Measurements from ENCODE around the gene NDEL1. TPM values are rescaled to one million over a fixed set of nuclear protein-coding genes. Genes with fewer than 3 reads are reported as not detected.

NDEL1 gene
- total and polyA plus RNA-seq, 3 experiments from 2014 or later = 50.6 to 66.6 (median 57.1) TPM

DNA sequence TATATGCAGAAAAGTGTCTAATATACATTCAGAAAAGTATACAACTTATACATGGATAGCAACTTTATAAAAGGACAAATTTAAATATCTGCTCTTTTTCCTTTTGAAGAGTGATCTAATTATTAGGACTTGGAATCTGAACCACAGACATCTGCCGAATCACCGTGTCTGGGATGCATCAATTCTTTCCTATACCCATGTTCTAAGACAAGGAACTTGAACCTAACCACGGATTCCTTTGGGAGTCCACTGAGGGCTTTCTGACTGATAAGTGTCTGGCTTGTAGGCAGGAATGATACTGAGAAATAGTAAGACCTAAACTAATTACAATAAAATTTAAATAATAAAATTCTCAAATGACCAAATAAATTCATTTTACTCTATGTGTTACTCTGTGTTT, 54.2 kb downstream of the NDEL1 start:
- CTCF ChIA-PET = no interaction called here
- no peak overlapping the region for H3K27ac Mint-ChIP-seq
- Histone ChIP-seq H3K27ac (ENCODE audit: low read depth, low read length) (no peak overlapping the region), H3K9me3 (ENCODE audit: low read length) (no peaks in the 10 kb centered on the region), H3K27me3 (ENCODE audit: insufficient read depth, low read length, poor library complexity, severe bottlenecking) (no peaks in the 10 kb centered on the region), H3K36me3 (ENCODE audit: insufficient read depth, low read length) (no peaks in the 10 kb centered on the region), H3K4me1 (ENCODE audit: insufficient read depth, low read length) (no peaks in the 10 kb centered on the region), H3K4me3 (ENCODE audit: low read length) (no peak overlapping the region)
- no peaks in the 10 kb centered on the region for H3K27me3 Mint-ChIP-seq
- POLR2A ChIA-PET = no interaction called here
- no peak overlapping the region for H3K4me3 Mint-ChIP-seq
- H3K4me1 Mint-ChIP-seq = peaks cover 0 to 1% (median 0%) of the 10 kb centered on the region in 3 donors
- no peak for DNase-seq
- peaks cover 2 to 9% (median 5%) of the 10 kb centered on the region in 5 donors for H3K9me3 Mint-ChIP-seq
- peaks cover 8 to 15% (median 12%) of the 10 kb centered on the region in 3 donors for H3K36me3 Mint-ChIP-seq

- no peak overlapping the region for H3K4me3 Mint-ChIP-seq
- H3K4me1 ChIP-seq (ENCODE audit: insufficient read depth, low read length) = no peaks in the 10 kb centered on the region
- no peaks in the 10 kb centered on the region for H3K36me3 ChIP-seq (ENCODE audit: insufficient read depth, low read length)
- peak overlapping the region in 3 of 8 donors; percentile 26 to 63 (median 52) for H3K27ac Mint-ChIP-seq
- H3K4me1 Mint-ChIP-seq = peaks cover 0 to 1% (median 0%) of the 10 kb centered on the region in 3 donors
- no peaks in the 10 kb centered on the region for H3K27me3 ChIP-seq (ENCODE audit: insufficient read depth, low read length, poor library complexity, severe bottlenecking)
- peaks cover 0 to 7% (median 4%) of the 10 kb centered on the region in 5 donors for H3K9me3 Mint-ChIP-seq
- no peak overlapping the region for H3K4me3 ChIP-seq (ENCODE audit: low read length)
- H3K27me3 Mint-ChIP-seq = no peaks in the 10 kb centered on the region
- ChIA-PET CTCF (no interaction called here), POLR2A (no interaction called here)
- no peaks in the 10 kb centered on the region for H3K9me3 ChIP-seq (ENCODE audit: low read length)
- peaks cover 7 to 12% (median 12%) of the 10 kb centered on the region in 3 donors for H3K36me3 Mint-ChIP-seq
- no peak overlapping the region for H3K27ac ChIP-seq (ENCODE audit: low read depth, low read length)
- no peak for DNase-seq
Measured at GRCh38 chr17:8490256-8491023, 54.8 kb downstream of the NDEL1 start.

DNA sequence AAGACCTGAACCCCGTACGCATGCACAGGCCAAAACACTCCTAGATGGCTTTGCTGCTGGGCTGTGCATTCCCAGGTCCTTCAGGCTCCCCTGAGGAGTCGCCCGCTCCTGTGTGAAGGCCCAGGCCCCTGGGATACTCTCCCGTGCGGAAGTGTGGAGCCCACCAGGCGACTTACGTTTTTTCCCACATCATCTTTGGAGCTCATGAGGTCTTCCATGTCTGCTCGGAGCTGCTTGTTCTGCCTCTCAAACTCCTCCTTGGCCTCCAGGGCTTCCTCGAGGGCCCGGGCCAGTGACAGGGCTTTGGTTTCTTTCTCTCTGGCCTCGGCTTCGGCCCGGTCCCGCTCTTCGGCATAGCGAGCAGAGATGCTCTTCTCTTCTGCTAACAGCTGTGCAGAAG, 56.4 kb downstream of the NDEL1 start:
- POLR2A ChIA-PET = no interaction called here
- no peak for DNase-seq
- Histone ChIP-seq H3K27ac (ENCODE audit: low read depth, low read length) (no peak overlapping the region), H3K4me1 (ENCODE audit: insufficient read depth, low read length) (no peaks in the 10 kb centered on the region), H3K9me3 (ENCODE audit: low read length) (no peaks in the 10 kb centered on the region), H3K4me3 (ENCODE audit: low read length) (no peak overlapping the region), H3K36me3 (ENCODE audit: insufficient read depth, low read length) (no peaks in the 10 kb centered on the region), H3K27me3 (ENCODE audit: insufficient read depth, low read length, poor library complexity, severe bottlenecking) (no peaks in the 10 kb centered on the region)
- Mint-ChIP-seq H3K27me3 (no peaks in the 10 kb centered on the region), H3K9me3 (peaks cover 0 to 7% (median 2%) of the 10 kb centered on the region in 5 donors), H3K27ac (no peak overlapping the region), H3K4me3 (no peak overlapping the region), H3K4me1 (peaks cover 0 to 1% (median 0%) of the 10 kb centered on the region in 3 donors), H3K36me3 (peaks cover 3 to 9% (median 6%) of the 10 kb centered on the region in 3 donors)
- CTCF ChIA-PET = no interaction called here

GRCh38 chr17:8494021-8494420, 58.3 kb downstream of the NDEL1 start:
- peaks cover 0 to 7% (median 2%) of the 10 kb centered on the region in 5 donors for H3K9me3 Mint-ChIP-seq
- no peak overlapping the region for H3K27ac ChIP-seq (ENCODE audit: low read depth, low read length)
- H3K4me3 ChIP-seq (ENCODE audit: low read length) = no peak overlapping the region
- ChIA-PET POLR2A (interaction anchor here (0.6 kb wide), 1 partner anchor 1452 kb away, joined by 3 read pairs; no protein-coding TSS in a partner anchor), CTCF (no interaction called here)
- H3K4me1 ChIP-seq (ENCODE audit: insufficient read depth, low read length) = no peaks in the 10 kb centered on the region
- H3K36me3 Mint-ChIP-seq = peaks cover 3 to 9% (median 6%) of the 10 kb centered on the region in 3 donors
- no peaks in the 10 kb centered on the region for H3K27me3 ChIP-seq (ENCODE audit: insufficient read depth, low read length, poor library complexity, severe bottlenecking)
- H3K4me1 Mint-ChIP-seq = peaks cover 0 to 1% (median 0%) of the 10 kb centered on the region in 3 donors
- DNase-seq = no peak
- H3K9me3 ChIP-seq (ENCODE audit: low read length) = no peaks in the 10 kb centered on the region
- H3K27me3 Mint-ChIP-seq = no peaks in the 10 kb centered on the region
- no peak overlapping the region for H3K27ac Mint-ChIP-seq
- H3K4me3 Mint-ChIP-seq = no peak overlapping the region
- H3K36me3 ChIP-seq (ENCODE audit: insufficient read depth, low read length) = no peaks in the 10 kb centered on the region

DNA sequence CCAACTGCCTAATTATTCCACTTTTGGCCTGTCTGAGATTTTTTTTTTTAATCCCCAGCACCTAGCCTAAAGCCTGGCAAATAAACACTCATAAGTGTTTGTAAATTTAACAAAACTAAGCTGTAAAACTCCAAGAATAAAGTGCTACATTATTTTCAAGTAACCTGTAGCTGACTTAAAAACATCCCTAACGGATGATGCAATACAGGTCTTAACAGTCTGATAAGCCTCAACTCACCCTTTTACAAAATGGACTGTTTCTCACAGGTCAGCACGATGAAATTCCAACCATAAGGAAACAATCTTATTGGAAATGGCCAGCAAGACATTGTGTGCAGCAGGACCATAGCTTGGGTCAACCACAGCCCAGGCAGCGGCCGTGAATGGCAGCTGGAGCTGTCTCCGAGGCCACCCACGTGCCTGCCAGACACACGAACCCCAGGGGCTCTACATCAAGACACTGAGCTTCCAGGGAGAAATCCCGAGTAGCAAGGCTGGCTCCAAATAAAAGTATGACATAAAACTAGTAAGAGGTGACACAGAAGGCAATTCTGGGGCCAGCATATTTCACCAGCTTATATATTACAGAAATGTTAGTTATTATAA, 58.9 kb downstream of the NDEL1 start:
- Histone ChIP-seq H3K4me3 (ENCODE audit: low read length) (no peak overlapping the region), H3K9me3 (ENCODE audit: low read length) (no peaks in the 10 kb centered on the region), H3K4me1 (ENCODE audit: insufficient read depth, low read length) (no peaks in the 10 kb centered on the region), H3K36me3 (ENCODE audit: insufficient read depth, low read length) (no peaks in the 10 kb centered on the region), H3K27me3 (ENCODE audit: insufficient read depth, low read length, poor library complexity, severe bottlenecking) (no peaks in the 10 kb centered on the region), H3K27ac (ENCODE audit: low read depth, low read length) (no peak overlapping the region)
- Mint-ChIP-seq H3K4me1 (peaks cover 0 to 1% (median 0%) of the 10 kb centered on the region in 3 donors), H3K27me3 (no peaks in the 10 kb centered on the region), H3K9me3 (peaks cover 0 to 7% (median 2%) of the 10 kb centered on the region in 5 donors), H3K27ac (peak overlapping the region in 1 of 8 donors; percentile 21), H3K36me3 (peaks cover 3 to 9% (median 6%) of the 10 kb centered on the region in 3 donors), H3K4me3 (no peak overlapping the region)
- DNase-seq = no peak
- CTCF ChIA-PET = no interaction called here
- POLR2A ChIA-PET = no interaction called here

GRCh38 chr17:8496081-8496480, 60.4 kb downstream of the NDEL1 start:
- Mint-ChIP-seq H3K27me3 (peaks cover 2 to 4% of the 10 kb centered on the region in 2 donors), H3K4me1 (peaks cover 0 to 1% (median 0%) of the 10 kb centered on the region in 3 donors), H3K36me3 (peaks cover 0 to 4% (median 0%) of the 10 kb centered on the region in 3 donors), H3K4me3 (no peak overlapping the region), H3K9me3 (peaks cover 0 to 7% (median 2%) of the 10 kb centered on the region in 5 donors), H3K27ac (no peak overlapping the region)
- no peaks in the 10 kb centered on the region for H3K9me3 ChIP-seq (ENCODE audit: low read length)
- H3K27ac ChIP-seq (ENCODE audit: low read depth, low read length) = no peak overlapping the region
- H3K36me3 ChIP-seq (ENCODE audit: insufficient read depth, low read length) = no peaks in the 10 kb centered on the region
- H3K4me3 ChIP-seq (ENCODE audit: low read length) = no peak overlapping the region
- ChIA-PET POLR2A (no interaction called here), CTCF (no interaction called here)
- DNase-seq = no peak
- H3K27me3 ChIP-seq (ENCODE audit: insufficient read depth, low read length, poor library complexity, severe bottlenecking) = no peaks in the 10 kb centered on the region
- H3K4me1 ChIP-seq (ENCODE audit: insufficient read depth, low read length) = no peaks in the 10 kb centered on the region

DNA sequence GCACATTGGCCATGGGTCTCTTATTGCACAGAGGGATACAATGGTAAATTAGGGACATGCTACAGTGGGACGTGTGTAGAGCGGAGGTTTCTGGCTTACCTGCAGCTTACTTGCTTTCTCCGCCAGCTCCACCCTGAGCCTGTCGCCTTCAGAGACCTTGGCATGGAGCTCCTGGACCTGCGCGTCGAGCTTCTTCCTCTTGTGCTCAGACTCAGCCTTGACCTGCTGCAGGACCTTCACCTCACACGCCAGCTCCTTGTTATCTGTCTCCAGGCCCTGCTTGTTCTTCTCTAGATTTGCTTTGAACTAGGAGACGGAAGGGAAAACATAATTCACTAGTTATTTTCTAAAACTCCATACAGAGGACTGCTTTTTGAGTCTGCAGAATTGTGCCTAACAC, 63.5 kb downstream of the NDEL1 start:
- H3K27ac ChIP-seq (ENCODE audit: low read depth, low read length) = no peak overlapping the region
- no peaks in the 10 kb centered on the region for H3K36me3 ChIP-seq (ENCODE audit: insufficient read depth, low read length)
- H3K27me3 Mint-ChIP-seq = peaks cover 3 to 15% of the 10 kb centered on the region in 2 donors
- no peaks in the 10 kb centered on the region for H3K36me3 Mint-ChIP-seq
- DNase-seq = no peak
- no peaks in the 10 kb centered on the region for H3K27me3 ChIP-seq (ENCODE audit: insufficient read depth, low read length, poor library complexity, severe bottlenecking)
- ChIA-PET POLR2A (no interaction called here), CTCF (no interaction called here)
- H3K4me3 Mint-ChIP-seq = no peak overlapping the region
- H3K27ac Mint-ChIP-seq = no peak overlapping the region
- H3K4me3 ChIP-seq (ENCODE audit: low read length) = no peak overlapping the region
- H3K4me1 ChIP-seq (ENCODE audit: insufficient read depth, low read length) = no peaks in the 10 kb centered on the region
- H3K4me1 Mint-ChIP-seq = no peaks in the 10 kb centered on the region
- no peaks in the 10 kb centered on the region for H3K9me3 ChIP-seq (ENCODE audit: low read length)
- peaks cover 0 to under 1% (median 0%) of the 10 kb centered on the region in 5 donors for H3K9me3 Mint-ChIP-seq

- no peaks in the 10 kb centered on the region for H3K36me3 ChIP-seq (ENCODE audit: insufficient read depth, low read length)
- H3K27me3 ChIP-seq (ENCODE audit: insufficient read depth, low read length, poor library complexity, severe bottlenecking) = no peaks in the 10 kb centered on the region
- Mint-ChIP-seq H3K4me3 (no peak overlapping the region), H3K36me3 (no peaks in the 10 kb centered on the region), H3K27ac (no peak overlapping the region), H3K4me1 (no peaks in the 10 kb centered on the region), H3K9me3 (no peaks in the 10 kb centered on the region), H3K27me3 (peaks cover 3 to 17% of the 10 kb centered on the region in 2 donors)
- H3K27ac ChIP-seq (ENCODE audit: low read depth, low read length) = no peak overlapping the region
- DNase-seq = no peak
- ChIA-PET CTCF (no interaction called here), POLR2A (no interaction called here)
- H3K9me3 ChIP-seq (ENCODE audit: low read length) = no peaks in the 10 kb centered on the region
- no peak overlapping the region for H3K4me3 ChIP-seq (ENCODE audit: low read length)
- H3K4me1 ChIP-seq (ENCODE audit: insufficient read depth, low read length) = no peaks in the 10 kb centered on the region
Measured at GRCh38 chr17:8499614-8500013, 63.9 kb downstream of the NDEL1 start.

Measured in CD8-positive, alpha-beta memory T cell (primary cell).